Activated B cell treated with CpG ODN at 0.5 μM for 24 hours (primary cell): Measurements from ENCODE around the gene CTSD. TPM values are rescaled to one million over a fixed set of nuclear protein-coding genes. Genes with fewer than 3 reads are reported as not detected.
"Not testable (repeated sequence)": the region's sequence is repeated elsewhere in the genome, so short reads cannot be mapped to it uniquely, and the experiment has no call there.

Experiments used
- ATAC-seq: fragments of 200-7000 bp; cut with Tn5 transposase; one replicate; pipeline ENCODE4 v1.10.0; 2021; ENCODE audit warnings: low read depth, mild to moderate bottlenecking, moderate library complexity
- CTCF ChIA-PET: fragments of 350-600 bp; sonication (Branson Sonifier 250); formaldehyde crosslinking; loops from one replicate; lab custom pipeline; 2021; ENCODE audit warnings: antibody characterized with exemption; lab: Charles Lee
- POLR2A ChIA-PET: fragments of 350-600 bp; sonication (Branson Sonifier 250); formaldehyde crosslinking; loops from one replicate; lab custom pipeline; 2021; ENCODE audit warnings: antibody characterized with exemption; lab: Charles Lee
- DNase-seq: peaks from one replicate; pipeline ENCODE4 v3.0.0; 2022
- H3K27ac Mint-ChIP-seq: one replicate; pipeline ENCODE4 v1.8.0; 2020; ENCODE audit warnings: mixed read lengths
- H3K27me3 Mint-ChIP-seq: one replicate; pipeline ENCODE4 v1.8.0; 2021; ENCODE audit warnings: mixed read lengths
- H3K36me3 Mint-ChIP-seq: one replicate; pipeline ENCODE4 v1.8.0; 2021; ENCODE audit warnings: low read depth, mixed read lengths
- H3K4me1 Mint-ChIP-seq: one replicate; pipeline ENCODE4 v1.8.0; 2021; ENCODE audit warnings: mixed read lengths
- H3K4me3 Mint-ChIP-seq: one replicate; pipeline ENCODE4 v1.8.0; 2020; ENCODE audit warnings: mild to moderate bottlenecking, mixed read lengths
- H3K9me3 Mint-ChIP-seq: one replicate; pipeline ENCODE4 v1.8.0; 2020; ENCODE audit warnings: mixed read lengths
- intact Hi-C: fragments of 100-400 bp; cut with micrococcal nuclease; formaldehyde crosslinking; loops from one replicate; pipeline ENCODE4 v1.15.1; 2024
- total RNA-seq: library from RNA; stranded (reverse); gene quantifications from 2 replicates; pipeline ENCODE4 v1.2.3, GENCODE V29; 2022
- TF ChIP-seq, protein P1 (sequence below): fragments of 200-600 bp; IDR thresholded peaks from one replicate; pipeline ENCODE4 v1.8.0; 2022; ENCODE audit warnings: antibody characterized with exemption, mild to moderate bottlenecking

Gene CTSD
- total RNA-seq, 1 donor from 2014 or later, result 33.2 TPM

DNA sequence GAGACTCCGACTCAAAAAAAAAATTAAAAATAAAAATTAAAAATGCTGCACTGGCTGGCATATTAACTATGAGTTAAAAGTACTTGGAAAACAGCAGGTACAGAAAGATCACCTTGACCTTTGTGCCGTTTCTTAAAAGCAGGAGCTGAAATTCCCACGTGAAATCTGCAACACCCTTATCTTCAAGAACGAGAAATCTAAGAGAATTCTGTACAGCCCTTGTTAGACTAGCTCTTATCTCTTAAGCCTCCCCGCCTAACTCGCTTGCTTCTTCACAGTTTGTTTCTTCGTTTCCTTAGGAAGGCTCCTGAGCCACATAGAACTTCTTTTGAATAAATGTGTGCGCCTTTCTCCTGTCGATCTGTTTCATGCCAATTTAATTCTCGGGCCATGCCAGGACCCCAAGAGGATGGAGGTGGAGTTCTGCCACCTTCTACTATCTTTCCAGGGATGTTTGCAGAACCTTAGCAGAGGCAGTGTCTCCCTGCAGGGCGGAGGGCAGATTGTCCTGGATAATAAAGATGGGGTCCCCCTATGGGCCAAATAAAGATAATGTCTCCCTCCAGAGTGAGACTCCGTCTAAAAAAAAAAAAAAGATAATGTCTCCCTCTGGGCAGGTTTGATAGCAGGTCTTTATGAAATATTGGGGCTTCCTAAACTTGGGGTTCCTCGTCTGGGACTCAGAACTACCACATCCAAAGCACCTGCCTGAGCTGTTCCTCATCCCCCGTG lies 43.7 kb upstream of the CTSD start:
- no peak for ATAC-seq
- CTCF ChIA-PET, result interaction anchor here (1.3 to 2.4 kb wide), 2 partner anchors 25 to 114 kb away, joined by 4 to 7 read pairs; no protein-coding TSS in a partner anchor
- POLR2A ChIA-PET, result no interaction called here

DNA sequence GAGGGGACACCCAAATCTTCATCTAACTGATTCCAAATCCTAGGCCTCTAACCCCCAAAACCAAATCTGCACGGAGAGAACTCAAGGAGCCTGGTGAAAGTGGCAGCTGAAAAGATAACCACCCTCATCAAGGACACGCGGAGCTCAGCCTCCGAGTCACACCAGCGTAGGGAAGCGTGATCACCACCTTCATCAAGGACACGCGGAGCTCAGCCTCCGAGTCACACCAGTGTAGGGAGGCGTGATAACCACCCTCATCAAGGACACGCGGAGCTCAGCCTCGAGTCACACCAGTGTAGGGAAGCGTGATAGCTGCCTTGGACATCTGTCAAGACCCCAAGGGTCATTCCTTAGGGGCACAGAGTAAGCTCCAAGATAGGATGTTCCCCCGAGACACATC lies 41.8 kb upstream of the CTSD start:
- CTCF ChIA-PET, result interaction anchor here (1.3 kb wide), 1 partner anchor 27 kb away, joined by 3 read pairs; no protein-coding TSS in a partner anchor
- Mint-ChIP-seq H3K27me3 (peaks cover 17% of the 10 kb centered on the region), H3K9me3 (no peaks in the 10 kb centered on the region), H3K4me1 (no peaks in the 10 kb centered on the region), H3K27ac (no peak overlapping the region), H3K4me3 (no peak overlapping the region), H3K36me3 (no peaks in the 10 kb centered on the region)
- POLR2A ChIA-PET, result no interaction called here
- ATAC-seq (no peak), DNase-seq (no peak)
- intact Hi-C loops, result no loop called here
- TF ChIP-seq, protein P1, sequence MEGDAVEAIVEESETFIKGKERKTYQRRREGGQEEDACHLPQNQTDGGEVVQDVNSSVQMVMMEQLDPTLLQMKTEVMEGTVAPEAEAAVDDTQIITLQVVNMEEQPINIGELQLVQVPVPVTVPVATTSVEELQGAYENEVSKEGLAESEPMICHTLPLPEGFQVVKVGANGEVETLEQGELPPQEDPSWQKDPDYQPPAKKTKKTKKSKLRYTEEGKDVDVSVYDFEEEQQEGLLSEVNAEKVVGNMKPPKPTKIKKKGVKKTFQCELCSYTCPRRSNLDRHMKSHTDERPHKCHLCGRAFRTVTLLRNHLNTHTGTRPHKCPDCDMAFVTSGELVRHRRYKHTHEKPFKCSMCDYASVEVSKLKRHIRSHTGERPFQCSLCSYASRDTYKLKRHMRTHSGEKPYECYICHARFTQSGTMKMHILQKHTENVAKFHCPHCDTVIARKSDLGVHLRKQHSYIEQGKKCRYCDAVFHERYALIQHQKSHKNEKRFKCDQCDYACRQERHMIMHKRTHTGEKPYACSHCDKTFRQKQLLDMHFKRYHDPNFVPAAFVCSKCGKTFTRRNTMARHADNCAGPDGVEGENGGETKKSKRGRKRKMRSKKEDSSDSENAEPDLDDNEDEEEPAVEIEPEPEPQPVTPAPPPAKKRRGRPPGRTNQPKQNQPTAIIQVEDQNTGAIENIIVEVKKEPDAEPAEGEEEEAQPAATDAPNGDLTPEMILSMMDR, result no peak

More for the DNA sequence above, 43.7 kb upstream of the CTSD start:
- no peaks in the 10 kb centered on the region for H3K36me3 Mint-ChIP-seq
- no peak overlapping the region for H3K4me3 Mint-ChIP-seq
- no peaks in the 10 kb centered on the region for H3K9me3 Mint-ChIP-seq
- TF ChIP-seq, protein P1, result no peak
- DNase-seq, result no peak
- intact Hi-C loops, result no loop called here
- peaks cover 14% of the 10 kb centered on the region for H3K27me3 Mint-ChIP-seq
- H3K27ac Mint-ChIP-seq, result no peak overlapping the region
- no peaks in the 10 kb centered on the region for H3K4me1 Mint-ChIP-seq

DNA sequence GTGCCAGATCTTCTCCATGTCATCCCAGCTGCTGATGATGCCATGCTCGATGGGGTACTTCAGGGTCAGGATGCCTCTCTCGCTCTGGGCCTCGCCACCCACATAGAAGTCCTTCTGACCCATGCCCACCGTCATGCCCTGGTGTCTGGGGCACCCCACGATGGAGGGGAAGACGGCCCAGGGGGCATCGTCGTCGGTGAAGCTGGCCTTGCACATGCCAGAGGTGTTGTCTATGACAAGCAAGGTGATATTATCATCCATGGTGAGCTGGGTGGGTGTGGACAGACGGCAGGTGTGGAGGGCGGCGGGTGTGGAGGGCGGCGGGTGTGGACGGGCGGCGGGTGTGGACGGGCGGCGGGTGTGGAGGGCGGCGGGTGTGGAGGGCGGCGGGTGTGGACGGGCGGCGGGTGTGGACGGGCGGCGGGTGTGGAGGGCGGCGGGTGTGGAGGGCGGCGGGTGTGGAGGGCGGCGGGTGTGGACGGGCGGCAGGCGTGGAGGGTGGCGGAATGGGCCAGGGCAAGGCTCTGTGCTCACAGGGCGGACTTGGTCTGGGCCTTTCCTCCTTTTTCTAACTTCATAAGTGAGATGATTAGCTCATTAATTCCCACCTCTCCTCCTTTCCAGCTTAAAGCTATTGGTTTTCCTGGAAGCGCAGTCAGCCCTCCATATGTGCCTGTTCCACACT lies 40.2 kb upstream of the CTSD start:
- CTCF ChIA-PET, result interaction anchor here (1.6 kb wide), 1 partner anchor 110 kb away, joined by 4 read pairs; no protein-coding TSS in a partner anchor
- H3K36me3 Mint-ChIP-seq, intact Hi-C loops, H3K27ac Mint-ChIP-seq, H3K4me3 Mint-ChIP-seq, DNase-seq, H3K9me3 Mint-ChIP-seq, H3K4me1 Mint-ChIP-seq, POLR2A ChIA-PET, ATAC-seq: not testable (repeated sequence)
- peaks cover 17% of the 10 kb centered on the region for H3K27me3 Mint-ChIP-seq

DNA sequence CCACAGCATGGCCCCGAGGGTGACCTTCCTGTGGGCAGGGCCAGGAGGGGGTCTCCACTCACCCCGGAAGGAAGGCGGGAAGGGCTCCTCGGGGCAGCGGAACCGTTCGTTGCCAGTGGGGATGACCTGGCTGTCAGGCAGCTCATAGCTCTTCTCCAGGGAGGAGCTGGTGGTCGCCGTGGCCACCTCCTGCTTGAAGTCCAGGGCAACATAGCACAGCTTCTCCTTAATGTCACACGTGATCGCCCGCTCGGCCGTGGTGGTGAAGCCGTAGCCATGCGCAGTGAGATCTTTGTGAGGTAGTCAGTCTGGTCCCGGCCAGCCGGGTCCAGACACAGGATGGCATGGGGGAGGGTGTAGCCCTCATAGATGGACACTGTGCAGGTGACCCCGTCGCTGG lies 39.5 kb upstream of the CTSD start:
- H3K36me3 Mint-ChIP-seq, result no peaks in the 10 kb centered on the region
- H3K9me3 Mint-ChIP-seq, result no peaks in the 10 kb centered on the region
- H3K4me3 Mint-ChIP-seq, result no peak overlapping the region
- intact Hi-C loops, result no loop called here
- POLR2A ChIA-PET, result no interaction called here
- DNase-seq, result no peak
- no peak for ATAC-seq
- no peak overlapping the region for H3K27ac Mint-ChIP-seq
- TF ChIP-seq, protein P1, result no peak
- H3K27me3 Mint-ChIP-seq, result peaks cover 13% of the 10 kb centered on the region
- H3K4me1 Mint-ChIP-seq, result no peaks in the 10 kb centered on the region
- CTCF ChIA-PET, result interaction anchor here (1.6 kb wide), 1 partner anchor 109 kb away, joined by 4 read pairs; no protein-coding TSS in a partner anchor

DNA sequence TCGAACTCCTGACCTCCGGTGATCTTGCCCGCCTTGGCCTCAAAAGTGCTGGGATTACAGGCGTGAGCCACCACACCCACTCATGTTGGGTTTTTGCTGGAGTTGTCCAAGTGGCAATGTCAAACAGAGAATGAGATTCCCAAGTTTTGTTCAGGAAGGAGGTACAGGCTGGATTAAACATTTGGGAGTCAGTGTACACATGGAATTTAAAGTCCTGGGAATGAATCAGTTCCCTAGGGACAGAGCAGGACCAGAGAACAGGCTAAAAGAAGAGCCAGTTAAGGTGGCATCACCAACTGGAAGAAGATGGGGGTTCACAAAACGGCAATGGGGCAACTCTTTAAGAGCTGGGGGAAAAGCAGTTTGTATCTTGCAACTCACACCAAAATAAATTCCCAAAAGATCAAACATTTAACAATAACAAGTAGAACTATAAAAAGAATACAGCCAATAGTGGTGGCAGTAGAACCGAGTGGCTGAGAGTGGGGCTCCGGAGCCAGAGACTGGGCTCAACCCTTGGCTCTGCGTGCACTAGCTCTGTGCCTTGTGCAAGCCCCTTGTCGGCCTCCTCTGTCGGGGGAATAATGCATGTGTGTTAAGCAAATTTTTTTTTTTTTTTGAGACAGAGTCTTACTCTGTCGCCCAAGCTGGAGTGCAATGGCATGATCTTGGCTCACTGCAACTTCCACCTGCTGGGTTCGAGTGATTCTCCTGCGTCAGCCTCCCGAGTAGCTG lies 33.8 kb upstream of the CTSD start:
- ChIA-PET CTCF (no interaction called here), POLR2A (interaction anchor here (0.6 kb wide), 1 partner anchor 12 kb away, joined by 13 read pairs; no protein-coding TSS in a partner anchor)
- intact Hi-C loops, result no loop called here
- Mint-ChIP-seq H3K4me1 (peaks cover 2% of the 10 kb centered on the region), H3K9me3 (no peaks in the 10 kb centered on the region), H3K36me3 (no peaks in the 10 kb centered on the region), H3K27me3 (peaks cover 26% of the 10 kb centered on the region), H3K4me3 (no peak overlapping the region), H3K27ac (no peak overlapping the region)
- no peak for DNase-seq
- no peak for ATAC-seq
- TF ChIP-seq, protein P1, result no peak
